Gastrocnemius medialis (tissue), 4 donors: ENCODE data around the gene ADGRL3. TPM values are rescaled to one million over a fixed set of nuclear protein-coding genes. Genes with fewer than 3 reads are reported as not detected.

Source experiments
- ATAC-seq, 2 donors: fragments of 150-250 bp; one replicate each; pipeline ENCODE4 v1.9.1; 2016
- DNase-seq, 2 donors: peaks; one replicate each; pipeline ENCODE4 v3.0.0-alpha.2; 2019
- H3K27ac ChIP-seq, 4 donors: fragments of 200-600 bp; sonication (generic); 1 replicate in 1 of 4; 2 replicates in 3 of 4; pipeline ENCODE4 v1.5.1; 2016 to 2018; ENCODE audit warnings: mild to moderate bottlenecking in 2 of 4, moderate library complexity in 1 of 4
- H3K27me3 ChIP-seq, 3 donors: fragments of 200-600 bp; sonication (generic) in 2 of 3; 1 replicate in 1 of 3; 2 replicates in 2 of 3; pipeline versions ENCODE4 v1.5.1 to v1.6.0; 2016 to 2019; ENCODE audit warnings: mild to moderate bottlenecking in 1 of 3, moderate library complexity in 1 of 3
- H3K36me3 ChIP-seq, 2 donors: fragments of 200-600 bp; sonication (generic) in 1 of 2; one replicate each; pipeline ENCODE4 v1.5.1; 2017 to 2018
- H3K4me1 ChIP-seq, 2 donors: fragments of 200-600 bp; sonication (generic) in 1 of 2; one replicate each; pipeline ENCODE4 v1.5.1; 2016 to 2017; ENCODE audit warnings: mild to moderate bottlenecking in 2 of 2
- H3K4me3 ChIP-seq, 4 donors: fragments of 200-600 bp; sonication (generic) in 3 of 4; 1 replicate in 1 of 4; 2 replicates in 3 of 4; pipeline ENCODE4 v1.5.1; 2016 to 2019; ENCODE audit warnings: mild to moderate bottlenecking in 2 of 4
- H3K9me3 ChIP-seq, 3 donors: fragments of 200-600 bp; sonication (generic) in 2 of 3; 1 replicate in 1 of 3; 2 replicates in 2 of 3; pipeline ENCODE4 v1.5.1; 2016 to 2019
- POLR2A ChIP-seq, 2 donors: fragments of 450-650 bp; IDR thresholded peaks; one replicate each; pipeline ENCODE4 v1.6.1; 2017; ENCODE audit warnings: antibody characterized with exemption in 2 of 2, mild to moderate bottlenecking in 2 of 2, moderate library complexity in 2 of 2
- in situ Hi-C, 4 donors: fragments of 200-750 bp; cut with MboI; loops; one replicate each; pipeline versions ENCODE4 v1.15.0 to v1.8.0; 2017; ENCODE audit warnings: low sequenced_read_pairs in 4 of 4
- intact Hi-C: fragments of 100-400 bp; cut with DNase I; formaldehyde crosslinking; loops from one replicate; pipeline ENCODE4 v1.15.1; 2023; ENCODE audit warnings: low total_unique reads
- total RNA-seq, 4 donors: library from RNA; depleted of rRNA; stranded (reverse); fragments of >200 nt; gene quantifications; one replicate each; pipeline versions ENCODE4 v1.1.0 to v1.2.3, GENCODE V29; 2016
- TF ChIP-seq, protein P1 (sequence below), 5 experiments: fragments of 450-650 bp in 3 of 5; fragments of 200-600 bp in 2 of 5; sonication (generic) in 2 of 5; IDR thresholded peaks in 4 of 5; conservative IDR thresholded peaks in 1 of 5; 1 replicate in 4 of 5; 2 replicates in 1 of 5; pipeline ENCODE4 v1.5.1; 2016 to 2019; ENCODE audit warnings: antibody characterized with exemption in 5 of 5, mild to moderate bottlenecking in 3 of 5, moderate library complexity in 3 of 5

ADGRL3 gene
- total RNA-seq, 4 donors from 2014 or later = 0.69 to 2.2 (median 1.1) TPM

GRCh38 chr4:61201961-61202637 is 2.0 kb downstream of the ADGRL3 start:
- H3K27me3 ChIP-seq = peaks cover 29 to 40% (median 36%) of the 10 kb centered on the region in 3 donors
- no peaks in the 10 kb centered on the region for H3K4me1 ChIP-seq
- no peaks in the 10 kb centered on the region for H3K9me3 ChIP-seq
- H3K36me3 ChIP-seq = no peaks in the 10 kb centered on the region
- no peak for TF ChIP-seq POLR2A (IDR thresholded peaks at IDR 0.05)
- TF ChIP-seq, protein P1, sequence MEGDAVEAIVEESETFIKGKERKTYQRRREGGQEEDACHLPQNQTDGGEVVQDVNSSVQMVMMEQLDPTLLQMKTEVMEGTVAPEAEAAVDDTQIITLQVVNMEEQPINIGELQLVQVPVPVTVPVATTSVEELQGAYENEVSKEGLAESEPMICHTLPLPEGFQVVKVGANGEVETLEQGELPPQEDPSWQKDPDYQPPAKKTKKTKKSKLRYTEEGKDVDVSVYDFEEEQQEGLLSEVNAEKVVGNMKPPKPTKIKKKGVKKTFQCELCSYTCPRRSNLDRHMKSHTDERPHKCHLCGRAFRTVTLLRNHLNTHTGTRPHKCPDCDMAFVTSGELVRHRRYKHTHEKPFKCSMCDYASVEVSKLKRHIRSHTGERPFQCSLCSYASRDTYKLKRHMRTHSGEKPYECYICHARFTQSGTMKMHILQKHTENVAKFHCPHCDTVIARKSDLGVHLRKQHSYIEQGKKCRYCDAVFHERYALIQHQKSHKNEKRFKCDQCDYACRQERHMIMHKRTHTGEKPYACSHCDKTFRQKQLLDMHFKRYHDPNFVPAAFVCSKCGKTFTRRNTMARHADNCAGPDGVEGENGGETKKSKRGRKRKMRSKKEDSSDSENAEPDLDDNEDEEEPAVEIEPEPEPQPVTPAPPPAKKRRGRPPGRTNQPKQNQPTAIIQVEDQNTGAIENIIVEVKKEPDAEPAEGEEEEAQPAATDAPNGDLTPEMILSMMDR (IDR thresholded peaks at IDR 0.05 in 4 of 5, conservative IDR thresholded peaks at IDR 0.05 in 1 of 5) = no peak
- intact Hi-C loops = no loop called here
- in situ Hi-C loops = no loop called here
- DNase-seq (no peak), ATAC-seq (no peak)
- H3K4me3 ChIP-seq = peak overlapping the region; percentile 45 to 49 (median 47)
- H3K27ac ChIP-seq = no peak overlapping the region

GRCh38 chr4:61202638-61203435 is 2.7 kb downstream of the ADGRL3 start:
- Histone ChIP-seq H3K4me3 (peak overlapping the region in 3 of 4 donors; percentile 45 to 49 (median 47)), H3K27me3 (peaks cover 29 to 40% (median 36%) of the 10 kb centered on the region in 3 donors), H3K27ac (no peak overlapping the region), H3K36me3 (no peaks in the 10 kb centered on the region), H3K4me1 (no peaks in the 10 kb centered on the region), H3K9me3 (no peaks in the 10 kb centered on the region)
- TF ChIP-seq POLR2A (IDR thresholded peaks at IDR 0.05) = no peak
- TF ChIP-seq, protein P1 (IDR thresholded peaks at IDR 0.05 in 4 of 5, conservative IDR thresholded peaks at IDR 0.05 in 1 of 5) = no peak
- in situ Hi-C loops (no loop called here), intact Hi-C loops (no loop called here)
- ATAC-seq (no peak), DNase-seq (no peak)

DNA sequence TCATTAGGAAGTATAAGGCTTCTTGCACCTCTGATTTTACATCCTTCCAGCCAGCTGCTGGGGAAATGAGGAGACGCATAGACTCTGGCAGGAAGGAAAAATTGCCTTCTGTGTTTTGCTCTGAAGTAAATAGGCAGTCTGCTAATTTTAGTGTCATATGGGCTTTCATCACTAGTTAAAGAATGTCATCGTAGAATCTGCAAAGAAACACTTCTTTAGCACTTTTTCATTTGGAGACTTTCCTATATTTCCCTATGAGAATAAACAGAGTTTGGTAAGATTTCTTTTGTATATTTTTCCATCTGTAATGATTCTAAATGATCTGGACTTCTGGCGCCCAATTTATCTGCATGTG is 3.3 kb downstream of the ADGRL3 start:
- DNase-seq (no peak), ATAC-seq (no peak)
- intact Hi-C loops (no loop called here), in situ Hi-C loops (no loop called here)
- Histone ChIP-seq H3K9me3 (no peaks in the 10 kb centered on the region), H3K27me3 (peaks cover 29 to 40% (median 36%) of the 10 kb centered on the region in 3 donors), H3K4me1 (no peaks in the 10 kb centered on the region), H3K36me3 (no peaks in the 10 kb centered on the region), H3K4me3 (peak overlapping the region in 2 of 4 donors; percentile 45 to 49), H3K27ac (no peak overlapping the region)
- no peak for TF ChIP-seq POLR2A (IDR thresholded peaks at IDR 0.05)
- TF ChIP-seq, protein P1 (IDR thresholded peaks at IDR 0.05 in 4 of 5, conservative IDR thresholded peaks at IDR 0.05 in 1 of 5) = no peak

DNA sequence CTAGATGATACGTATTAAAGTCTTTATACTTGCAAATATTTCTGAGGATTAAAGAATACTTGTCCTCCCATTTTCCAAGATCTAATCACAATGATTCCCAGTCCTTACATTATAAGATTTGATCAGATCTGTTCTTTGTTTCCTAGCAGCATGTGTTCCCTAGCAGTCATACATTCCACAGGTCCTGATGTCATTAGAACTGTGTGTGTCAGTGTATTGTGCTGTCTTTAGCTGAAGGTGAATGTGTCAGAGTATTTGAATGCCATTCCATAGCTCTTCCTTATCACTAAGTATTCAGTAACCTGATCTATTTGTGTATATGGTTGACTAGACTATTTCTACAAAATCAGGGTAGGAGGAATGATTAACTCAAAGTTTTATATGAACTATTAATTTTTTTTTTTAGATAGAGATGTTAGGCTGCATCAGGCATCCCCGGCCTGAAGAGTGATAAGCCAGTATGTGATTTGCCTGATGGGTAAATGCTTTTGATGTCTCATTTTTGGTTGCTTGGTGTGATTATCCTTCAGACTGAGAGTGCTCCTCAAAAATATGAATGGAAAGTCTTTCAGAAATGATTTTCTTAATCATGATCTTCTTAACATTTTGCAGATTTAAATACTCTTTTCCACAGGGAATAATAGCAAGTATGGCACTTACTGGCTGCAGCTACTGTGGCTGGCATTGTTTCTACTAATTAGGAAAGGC is 4.4 kb downstream of the ADGRL3 start:
- in situ Hi-C loops = no loop called here
- intact Hi-C loops = no loop called here
- Histone ChIP-seq H3K4me1 (no peaks in the 10 kb centered on the region), H3K27me3 (peaks cover 20 to 36% (median 31%) of the 10 kb centered on the region in 3 donors), H3K27ac (no peak overlapping the region), H3K9me3 (no peaks in the 10 kb centered on the region), H3K36me3 (no peaks in the 10 kb centered on the region), H3K4me3 (no peak overlapping the region)
- TF ChIP-seq, protein P1 (IDR thresholded peaks at IDR 0.05 in 4 of 5, conservative IDR thresholded peaks at IDR 0.05 in 1 of 5) = no peak
- TF ChIP-seq POLR2A (IDR thresholded peaks at IDR 0.05) = no peak
- no peak for ATAC-seq
- no peak for DNase-seq
